Fibroblast of lung (primary cell): Measurements from ENCODE around the gene ZNF441.

Experiments used
- CTCF ChIP-seq, 2 donors: IDR thresholded peaks in 1 of 2; conservative IDR thresholded peaks in 1 of 2; 1 replicate in 1 of 2; 2 replicates in 1 of 2; pipeline ENCODE4 v1.5.1; 2011 to 2012; ENCODE audit warnings: low read length in 2 of 2, control low read depth in 1 of 2, inconsistent platforms in 1 of 2, low read depth in 1 of 2, mild to moderate bottlenecking in 1 of 2
- EZH2 ChIP-seq: IDR thresholded peaks from 2 replicates; pipeline ENCODE4 v1.5.1; 2012; ENCODE audit warnings: low read length, control low read depth, mild to moderate bottlenecking; ENCODE audit errors: missing control alignments

- TF ChIP-seq CTCF (conservative IDR thresholded peaks at IDR 0.05 in 1 of 2, IDR thresholded peaks at IDR 0.05 in 1 of 2; ENCODE audit: low read depth in 1 of 2, low read length in 2 of 2) (no peak), EZH2 (no peak)
Observed at GRCh38 chr19:11752244-11752736, 14.5 kb upstream of the ZNF441 start.
